HepG2 (cell line): ENCODE data around the gene ERVH48-1. TPM values are rescaled to one million over a fixed set of nuclear protein-coding genes. Genes with fewer than 3 reads are reported as not detected.

Source experiments
- CBX1 ChIP-seq: IDR thresholded peaks from one replicate; pipeline ENCODE4 v1.6.1; 2016; ENCODE audit warnings: antibody characterized with exemption, low read depth
- HDAC2 ChIP-seq: sonication (generic); formaldehyde crosslinking; IDR thresholded peaks from 2 replicates; pipeline ENCODE4 v1.4.0; 2020; ENCODE audit warnings: missing genetic modification reagents
- KDM2A ChIP-seq: sonication (generic); formaldehyde crosslinking; IDR thresholded peaks from 2 replicates; pipeline ENCODE4 v1.4.0; 2020; ENCODE audit warnings: low read depth, missing genetic modification reagents, borderline replicate concordance
- MAFG ChIP-seq: sonication (generic); formaldehyde crosslinking; IDR thresholded peaks from 2 replicates; pipeline ENCODE4 v1.5.1; 2020; ENCODE audit warnings: mild to moderate bottlenecking, missing genetic modification reagents
- MXD1 ChIP-seq: sonication (generic); formaldehyde crosslinking; IDR thresholded peaks from 2 replicates; pipeline ENCODE4 v1.4.0; 2020; ENCODE audit warnings: mild to moderate bottlenecking, missing genetic modification reagents
- NFE2 ChIP-seq: sonication (generic); formaldehyde crosslinking; IDR thresholded peaks from 2 replicates; pipeline ENCODE4 v1.4.0; 2020; ENCODE audit warnings: missing genetic modification reagents
- RBM22 ChIP-seq: fragments of 200-400 bp; formaldehyde crosslinking; optimal IDR thresholded peaks from 2 replicates; pipeline ENCODE3; 2017; ENCODE audit warnings: mild to moderate bottlenecking, low read length, moderate library complexity
- SALL1 ChIP-seq: sonication (generic); formaldehyde crosslinking; IDR thresholded peaks from 2 replicates; pipeline ENCODE4 v1.8.0; 2022; ENCODE audit warnings: mild to moderate bottlenecking, missing genetic modification reagents
- SMAD9 ChIP-seq: sonication (generic); formaldehyde crosslinking; IDR thresholded peaks from 2 replicates; pipeline ENCODE4 v1.5.1; 2020; ENCODE audit warnings: mild to moderate bottlenecking, missing genetic modification reagents
- TBX2 ChIP-seq: sonication (generic); formaldehyde crosslinking; IDR thresholded peaks from 2 replicates; pipeline ENCODE4 v1.5.0; 2020; ENCODE audit warnings: missing genetic modification reagents, mild to moderate bottlenecking, borderline replicate concordance
- TFDP1 ChIP-seq: IDR thresholded peaks from 2 replicates; pipeline ENCODE4 v1.6.1; 2016; ENCODE audit warnings: missing compliant biosample characterization, missing genetic modification reagents, borderline replicate concordance
- ZNF670 ChIP-seq: sonication (generic); formaldehyde crosslinking; IDR thresholded peaks from 2 replicates; pipeline ENCODE4 v1.8.0; 2022; ENCODE audit warnings: mild to moderate bottlenecking, missing genetic modification reagents, borderline replicate concordance
- ZNF761 ChIP-seq: sonication (generic); formaldehyde crosslinking; conservative IDR thresholded peaks from 2 replicates; pipeline ENCODE4 v1.4.0; 2020; ENCODE audit warnings: mild to moderate bottlenecking, missing genetic modification reagents
- ZNF777 ChIP-seq: sonication (generic); formaldehyde crosslinking; IDR thresholded peaks from 2 replicates; pipeline ENCODE4 v1.4.0; 2020; ENCODE audit warnings: missing genetic modification reagents
- ZSCAN31 ChIP-seq: sonication (generic); formaldehyde crosslinking; IDR thresholded peaks from 2 replicates; pipeline ENCODE4 v1.5.0; 2020; ENCODE audit warnings: low read depth, mild to moderate bottlenecking, missing genetic modification reagents
- ZUFSP ChIP-seq: sonication (generic); formaldehyde crosslinking; IDR thresholded peaks from 2 replicates; pipeline ENCODE4 v1.9.0; 2021; ENCODE audit warnings: missing genetic modification reagents, mild to moderate bottlenecking, borderline replicate concordance
- polyA plus RNA-seq, 8 experiments: library from polyadenylated mRNA; depleted of rRNA in 3 of 8; stranded (reverse) in 7 of 8; unstranded in 1 of 8; fragments of >200 nt; fragmentation: Illumina TruSeq in 4 of 8; extraction: Trizol in 4 of 8; gene quantifications; 2 replicates each; pipeline versions ENCODE4 v1.2.1 to v1.2.3, GENCODE V29; 2011 to 2016; ENCODE audit warnings: low read depth in 4 of 8, missing spikeins in 1 of 8, mixed read lengths in 1 of 8; ENCODE audit not compliant: insufficient read depth in 1 of 8
- total RNA-seq, 5 experiments: library from RNA; depleted of rRNA; stranded (reverse); fragments of >200 nt; fragmentation: Illumina TruSeq; extraction: Trizol; gene quantifications; 2 replicates each; pipeline ENCODE4 v1.2.3, GENCODE V29; 2016; ENCODE audit warnings: low read depth in 1 of 5
- TF ChIP-seq, protein P1 (sequence below): sonication (generic); formaldehyde crosslinking; IDR thresholded peaks from 2 replicates; pipeline ENCODE4 v1.4.0; 2020; ENCODE audit warnings: missing genetic modification reagents, mild to moderate bottlenecking, borderline replicate concordance
- TF ChIP-seq, protein P2 (sequence below): sonication (generic); formaldehyde crosslinking; IDR thresholded peaks from 2 replicates; pipeline ENCODE4 v1.4.0; 2020; ENCODE audit warnings: low read depth, mild to moderate bottlenecking, missing genetic modification reagents
- TF ChIP-seq, protein P3 (sequence below): sonication (generic); formaldehyde crosslinking; conservative IDR thresholded peaks from 2 replicates; pipeline ENCODE4 v1.8.0; 2022; ENCODE audit warnings: mild to moderate bottlenecking, moderate library complexity, missing genetic modification reagents

Gene ERVH48-1
- total and polyA plus RNA-seq, 2 of the 13 experiments (the other 11 are each of a cell fraction or from before 2014, with no cell fraction given) = 1.8 TPM; not detected in 1

GRCh38 chr21:42878993-42879787, 46.2 kb downstream of the ERVH48-1 start, which contains the start of gene WDR4 (continued):
- TF ChIP-seq, protein P1, sequence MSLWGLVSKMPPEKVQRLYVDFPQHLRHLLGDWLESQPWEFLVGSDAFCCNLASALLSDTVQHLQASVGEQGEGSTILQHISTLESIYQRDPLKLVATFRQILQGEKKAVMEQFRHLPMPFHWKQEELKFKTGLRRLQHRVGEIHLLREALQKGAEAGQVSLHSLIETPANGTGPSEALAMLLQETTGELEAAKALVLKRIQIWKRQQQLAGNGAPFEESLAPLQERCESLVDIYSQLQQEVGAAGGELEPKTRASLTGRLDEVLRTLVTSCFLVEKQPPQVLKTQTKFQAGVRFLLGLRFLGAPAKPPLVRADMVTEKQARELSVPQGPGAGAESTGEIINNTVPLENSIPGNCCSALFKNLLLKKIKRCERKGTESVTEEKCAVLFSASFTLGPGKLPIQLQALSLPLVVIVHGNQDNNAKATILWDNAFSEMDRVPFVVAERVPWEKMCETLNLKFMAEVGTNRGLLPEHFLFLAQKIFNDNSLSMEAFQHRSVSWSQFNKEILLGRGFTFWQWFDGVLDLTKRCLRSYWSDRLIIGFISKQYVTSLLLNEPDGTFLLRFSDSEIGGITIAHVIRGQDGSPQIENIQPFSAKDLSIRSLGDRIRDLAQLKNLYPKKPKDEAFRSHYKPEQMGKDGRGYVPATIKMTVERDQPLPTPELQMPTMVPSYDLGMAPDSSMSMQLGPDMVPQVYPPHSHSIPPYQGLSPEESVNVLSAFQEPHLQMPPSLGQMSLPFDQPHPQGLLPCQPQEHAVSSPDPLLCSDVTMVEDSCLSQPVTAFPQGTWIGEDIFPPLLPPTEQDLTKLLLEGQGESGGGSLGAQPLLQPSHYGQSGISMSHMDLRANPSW (CRISPR knock-in tag) = peak; percentile 23; the same call in 1 of the 2 replicates
- peak; percentile 77 for TF ChIP-seq SALL1
- TF ChIP-seq TBX2 (CRISPR knock-in tag) = peak; percentile 68; the same call in 1 of the 2 replicates
- TF ChIP-seq ZSCAN31 (CRISPR knock-in tag) = 0 out of 2 replicates have a peak, but pooled peaks have one; percentile 72
- TF ChIP-seq ZUFSP (CRISPR knock-in tag) = no peak
- TF ChIP-seq NFE2 (CRISPR knock-in tag) = no peak
- TF ChIP-seq RBM22 = no peak
- TF ChIP-seq TFDP1 (CRISPR knock-in tag) = no peak; the same call in 1 of the 2 replicates
- TF ChIP-seq ZNF670 (CRISPR knock-in tag) = 0 out of 2 replicates have a peak, but pooled peaks have one; percentile 54
- TF ChIP-seq KDM2A (CRISPR knock-in tag) = peak; percentile 95
- 0 out of 2 replicates have a peak, but pooled peaks have one; percentile 34 for TF ChIP-seq ZNF777 (CRISPR knock-in tag)
- peak; percentile 100; the same call in 1 of the 2 replicates for TF ChIP-seq MXD1
- TF ChIP-seq ZNF761 (CRISPR knock-in tag) = 0 out of 2 replicates have a peak, but pooled peaks have one; percentile 31
- TF ChIP-seq, protein P2, sequence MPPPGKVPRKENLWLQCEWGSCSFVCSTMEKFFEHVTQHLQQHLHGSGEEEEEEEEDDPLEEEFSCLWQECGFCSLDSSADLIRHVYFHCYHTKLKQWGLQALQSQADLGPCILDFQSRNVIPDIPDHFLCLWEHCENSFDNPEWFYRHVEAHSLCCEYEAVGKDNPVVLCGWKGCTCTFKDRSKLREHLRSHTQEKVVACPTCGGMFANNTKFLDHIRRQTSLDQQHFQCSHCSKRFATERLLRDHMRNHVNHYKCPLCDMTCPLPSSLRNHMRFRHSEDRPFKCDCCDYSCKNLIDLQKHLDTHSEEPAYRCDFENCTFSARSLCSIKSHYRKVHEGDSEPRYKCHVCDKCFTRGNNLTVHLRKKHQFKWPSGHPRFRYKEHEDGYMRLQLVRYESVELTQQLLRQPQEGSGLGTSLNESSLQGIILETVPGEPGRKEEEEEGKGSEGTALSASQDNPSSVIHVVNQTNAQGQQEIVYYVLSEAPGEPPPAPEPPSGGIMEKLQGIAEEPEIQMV (CRISPR knock-in tag) = no peak; the same call in 1 of the 2 replicates
- no peak for TF ChIP-seq SMAD9 (CRISPR knock-in tag)
- peak; percentile 41 for TF ChIP-seq CBX1
- no peak for TF ChIP-seq MAFG (CRISPR knock-in tag)
- TF ChIP-seq, protein P3, sequence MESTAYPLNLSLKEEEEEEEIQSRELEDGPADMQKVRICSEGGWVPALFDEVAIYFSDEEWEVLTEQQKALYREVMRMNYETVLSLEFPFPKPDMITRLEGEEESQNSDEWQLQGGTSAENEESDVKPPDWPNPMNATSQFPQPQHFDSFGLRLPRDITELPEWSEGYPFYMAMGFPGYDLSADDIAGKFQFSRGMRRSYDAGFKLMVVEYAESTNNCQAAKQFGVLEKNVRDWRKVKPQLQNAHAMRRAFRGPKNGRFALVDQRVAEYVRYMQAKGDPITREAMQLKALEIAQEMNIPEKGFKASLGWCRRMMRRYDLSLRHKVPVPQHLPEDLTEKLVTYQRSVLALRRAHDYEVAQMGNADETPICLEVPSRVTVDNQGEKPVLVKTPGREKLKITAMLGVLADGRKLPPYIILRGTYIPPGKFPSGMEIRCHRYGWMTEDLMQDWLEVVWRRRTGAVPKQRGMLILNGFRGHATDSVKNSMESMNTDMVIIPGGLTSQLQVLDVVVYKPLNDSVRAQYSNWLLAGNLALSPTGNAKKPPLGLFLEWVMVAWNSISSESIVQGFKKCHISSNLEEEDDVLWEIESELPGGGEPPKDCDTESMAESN (CRISPR knock-in tag) = peak; percentile 74; the same call in 1 of the 2 replicates
- peak; percentile 61 for TF ChIP-seq HDAC2 (CRISPR knock-in tag)
